ENCODE data around the gene PEX3.

PEX3 gene

GRCh38 chr6:143513410-143513809 lies 62.8 kb downstream of the PEX3 start:
- H3K27ac ChIP-seq (ENCODE audit: low read depth, low read length, poor library complexity, severe bottlenecking): no peak overlapping the region
- H3K4me1 ChIP-seq (ENCODE audit: insufficient read depth, low read length, severe bottlenecking): peaks cover 14% of the 10 kb centered on the region
- H4K20me1 ChIP-seq (ENCODE audit: insufficient read depth, low read length): no peaks in the 10 kb centered on the region
- no peaks in the 10 kb centered on the region for H3F3A ChIP-seq (ENCODE audit: insufficient read depth, low read length)
- H3K4me2 ChIP-seq (ENCODE audit: low read length): no peak overlapping the region
- no peaks in the 10 kb centered on the region for H3K9me2 ChIP-seq (ENCODE audit: low read depth, low read length)
- H3K27me3 ChIP-seq (ENCODE audit: insufficient read depth, low read length): no peaks in the 10 kb centered on the region
- H3K9ac ChIP-seq (ENCODE audit: low read length): no peak overlapping the region
- TF ChIP-seq CTCF (IDR thresholded peaks at IDR 0.05; ENCODE audit: low read length): peak; percentile 67
- no peak for TF ChIP-seq EZH2 (IDR thresholded peaks at IDR 0.05; ENCODE audit: borderline replicate concordance, low read length)
- H3K36me3 ChIP-seq (ENCODE audit: insufficient read depth, low read length): no peaks in the 10 kb centered on the region
- H2AFZ ChIP-seq (ENCODE audit: low read length): no peak overlapping the region
- no peaks in the 10 kb centered on the region for H3K9me3 ChIP-seq (ENCODE audit: low read length)
- H3K79me2 ChIP-seq (ENCODE audit: insufficient read depth, low read length): no peaks in the 10 kb centered on the region
- H3K4me3 ChIP-seq (ENCODE audit: low read depth, low read length, poor library complexity, severe bottlenecking): no peak overlapping the region

GRCh38 chr6:143515061-143515760 lies 64.6 kb downstream of the PEX3 start:
- Histone ChIP-seq H3K27ac (ENCODE audit: low read depth, low read length, poor library complexity, severe bottlenecking) (no peak overlapping the region), H4K20me1 (ENCODE audit: insufficient read depth, low read length) (no peaks in the 10 kb centered on the region), H3K27me3 (ENCODE audit: insufficient read depth, low read length) (0 out of 2 replicates have a peak, but pooled peaks cover 5% of the 10 kb centered on the region), H3K9me3 (ENCODE audit: low read length) (no peaks in the 10 kb centered on the region), H3K4me1 (ENCODE audit: insufficient read depth, low read length, severe bottlenecking) (peaks cover 14% of the 10 kb centered on the region), H3K9ac (ENCODE audit: low read length) (no peak overlapping the region), H2AFZ (ENCODE audit: low read length) (no peak overlapping the region), H3K36me3 (ENCODE audit: insufficient read depth, low read length) (no peaks in the 10 kb centered on the region), H3F3A (ENCODE audit: insufficient read depth, low read length) (no peaks in the 10 kb centered on the region), H3K4me3 (ENCODE audit: low read depth, low read length, poor library complexity, severe bottlenecking) (no peak overlapping the region), H3K79me2 (ENCODE audit: insufficient read depth, low read length) (no peaks in the 10 kb centered on the region), H3K4me2 (ENCODE audit: low read length) (no peak overlapping the region), H3K9me2 (ENCODE audit: low read depth, low read length) (no peaks in the 10 kb centered on the region)
- TF ChIP-seq CTCF (IDR thresholded peaks at IDR 0.05; ENCODE audit: low read length) (no peak), EZH2 (IDR thresholded peaks at IDR 0.05; ENCODE audit: borderline replicate concordance, low read length) (no peak)

GRCh38 chr6:143515766-143516355 lies 65.3 kb downstream of the PEX3 start:
- no peaks in the 10 kb centered on the region for H3K9me3 ChIP-seq (ENCODE audit: low read length)
- no peaks in the 10 kb centered on the region for H4K20me1 ChIP-seq (ENCODE audit: insufficient read depth, low read length)
- no peak overlapping the region for H3K4me3 ChIP-seq (ENCODE audit: low read depth, low read length, poor library complexity, severe bottlenecking)
- H3K27ac ChIP-seq (ENCODE audit: low read depth, low read length, poor library complexity, severe bottlenecking): no peak overlapping the region
- 0 out of 2 replicates have a peak, but pooled peaks cover 5% of the 10 kb centered on the region for H3K27me3 ChIP-seq (ENCODE audit: insufficient read depth, low read length)
- no peaks in the 10 kb centered on the region for H3K79me2 ChIP-seq (ENCODE audit: insufficient read depth, low read length)
- no peak overlapping the region for H3K9ac ChIP-seq (ENCODE audit: low read length)
- TF ChIP-seq CTCF (IDR thresholded peaks at IDR 0.05; ENCODE audit: low read length) (no peak), EZH2 (IDR thresholded peaks at IDR 0.05; ENCODE audit: borderline replicate concordance, low read length) (no peak)
- no peaks in the 10 kb centered on the region for H3K36me3 ChIP-seq (ENCODE audit: insufficient read depth, low read length)
- peaks cover 11% of the 10 kb centered on the region for H3K4me1 ChIP-seq (ENCODE audit: insufficient read depth, low read length, severe bottlenecking)
- H3K9me2 ChIP-seq (ENCODE audit: low read depth, low read length): no peaks in the 10 kb centered on the region
- H3K4me2 ChIP-seq (ENCODE audit: low read length): no peak overlapping the region
- H3F3A ChIP-seq (ENCODE audit: insufficient read depth, low read length): no peaks in the 10 kb centered on the region
- H2AFZ ChIP-seq (ENCODE audit: low read length): no peak overlapping the region

Data from OCI-LY1 (cell line).